SU-DHL-6 (cell line): ENCODE data around the gene MAT2A.

Source experiments
- EZH2phosphoT487 ChIP-seq: fragments of 200-600 bp; sonication (generic), shearing (Covaris generic); conservative IDR thresholded peaks from 2 replicates; pipeline ENCODE4 v1.6.1; 2018; ENCODE audit warnings: mild to moderate bottlenecking, antibody characterized with exemption, low read length, moderate library complexity, mixed read lengths
- TF ChIP-seq, protein P1 (sequence below): fragments of 200-600 bp; sonication (generic); IDR thresholded peaks from one replicate; pipeline ENCODE4 v1.5.1; 2017; ENCODE audit warnings: antibody characterized with exemption, mild to moderate bottlenecking, low read length, moderate library complexity; ENCODE audit not compliant: insufficient read depth, poor library complexity, severe bottlenecking

DNA sequence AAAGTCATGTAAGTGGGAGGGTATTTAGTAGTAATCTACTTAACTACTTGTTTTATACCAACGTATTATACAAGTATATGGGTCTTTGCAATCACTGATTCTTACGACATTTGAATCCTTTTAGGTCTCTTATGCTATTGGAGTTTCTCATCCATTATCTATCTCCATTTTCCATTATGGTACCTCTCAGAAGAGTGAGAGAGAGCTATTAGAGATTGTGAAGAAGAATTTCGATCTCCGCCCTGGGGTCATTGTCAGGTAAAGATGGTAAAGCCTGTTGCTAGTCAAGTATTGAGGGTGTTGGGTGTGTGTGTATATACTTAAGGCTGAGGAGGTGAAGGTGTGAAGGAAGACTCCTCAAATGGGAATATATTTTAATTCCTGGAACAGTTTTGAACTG, 3.8 kb downstream of the MAT2A start:
- TF ChIP-seq, protein P1, sequence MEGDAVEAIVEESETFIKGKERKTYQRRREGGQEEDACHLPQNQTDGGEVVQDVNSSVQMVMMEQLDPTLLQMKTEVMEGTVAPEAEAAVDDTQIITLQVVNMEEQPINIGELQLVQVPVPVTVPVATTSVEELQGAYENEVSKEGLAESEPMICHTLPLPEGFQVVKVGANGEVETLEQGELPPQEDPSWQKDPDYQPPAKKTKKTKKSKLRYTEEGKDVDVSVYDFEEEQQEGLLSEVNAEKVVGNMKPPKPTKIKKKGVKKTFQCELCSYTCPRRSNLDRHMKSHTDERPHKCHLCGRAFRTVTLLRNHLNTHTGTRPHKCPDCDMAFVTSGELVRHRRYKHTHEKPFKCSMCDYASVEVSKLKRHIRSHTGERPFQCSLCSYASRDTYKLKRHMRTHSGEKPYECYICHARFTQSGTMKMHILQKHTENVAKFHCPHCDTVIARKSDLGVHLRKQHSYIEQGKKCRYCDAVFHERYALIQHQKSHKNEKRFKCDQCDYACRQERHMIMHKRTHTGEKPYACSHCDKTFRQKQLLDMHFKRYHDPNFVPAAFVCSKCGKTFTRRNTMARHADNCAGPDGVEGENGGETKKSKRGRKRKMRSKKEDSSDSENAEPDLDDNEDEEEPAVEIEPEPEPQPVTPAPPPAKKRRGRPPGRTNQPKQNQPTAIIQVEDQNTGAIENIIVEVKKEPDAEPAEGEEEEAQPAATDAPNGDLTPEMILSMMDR: no peak
- TF ChIP-seq EZH2phosphoT487: no peak
